ENCODE data around the gene KCNG4. TPM values are rescaled to one million over a fixed set of nuclear protein-coding genes. Genes with fewer than 3 reads are reported as not detected.

KCNG4 gene
- total RNA-seq, 1 experiment from 2014 or later = not detected

- TF ChIP-seq, protein P1, sequence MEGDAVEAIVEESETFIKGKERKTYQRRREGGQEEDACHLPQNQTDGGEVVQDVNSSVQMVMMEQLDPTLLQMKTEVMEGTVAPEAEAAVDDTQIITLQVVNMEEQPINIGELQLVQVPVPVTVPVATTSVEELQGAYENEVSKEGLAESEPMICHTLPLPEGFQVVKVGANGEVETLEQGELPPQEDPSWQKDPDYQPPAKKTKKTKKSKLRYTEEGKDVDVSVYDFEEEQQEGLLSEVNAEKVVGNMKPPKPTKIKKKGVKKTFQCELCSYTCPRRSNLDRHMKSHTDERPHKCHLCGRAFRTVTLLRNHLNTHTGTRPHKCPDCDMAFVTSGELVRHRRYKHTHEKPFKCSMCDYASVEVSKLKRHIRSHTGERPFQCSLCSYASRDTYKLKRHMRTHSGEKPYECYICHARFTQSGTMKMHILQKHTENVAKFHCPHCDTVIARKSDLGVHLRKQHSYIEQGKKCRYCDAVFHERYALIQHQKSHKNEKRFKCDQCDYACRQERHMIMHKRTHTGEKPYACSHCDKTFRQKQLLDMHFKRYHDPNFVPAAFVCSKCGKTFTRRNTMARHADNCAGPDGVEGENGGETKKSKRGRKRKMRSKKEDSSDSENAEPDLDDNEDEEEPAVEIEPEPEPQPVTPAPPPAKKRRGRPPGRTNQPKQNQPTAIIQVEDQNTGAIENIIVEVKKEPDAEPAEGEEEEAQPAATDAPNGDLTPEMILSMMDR (conservative IDR thresholded peaks at IDR 0.05) = no peak
- Histone ChIP-seq H3K18ac (ENCODE audit: insufficient read length, low read depth, low read length) (no peak overlapping the region), H3K56ac (ENCODE audit: insufficient read length, low read depth, low read length) (no peak overlapping the region), H4K8ac (replicated peaks; ENCODE audit: insufficient read length, low read depth, low read length) (no peak overlapping the region), H3K27ac (ENCODE audit: insufficient read length, low read depth, low read length) (no peak overlapping the region), H4K91ac (ENCODE audit: insufficient read length, low read depth, low read length) (no peak overlapping the region), H4K5ac (ENCODE audit: insufficient read length, low read depth, low read length) (no peak overlapping the region), H3K14ac (ENCODE audit: insufficient read depth, low read length) (no peak overlapping the region), H3K27me3 (ENCODE audit: insufficient read depth, low read length) (no peaks in the 10 kb centered on the region), H3K79me1 (ENCODE audit: insufficient read depth, low read depth, low read length, poor library complexity, severe bottlenecking) (no peaks in the 10 kb centered on the region), H2BK15ac (ENCODE audit: low read depth, low read length) (no peak overlapping the region), H3K4me1 (ENCODE audit: insufficient read depth, low read length) (no peaks in the 10 kb centered on the region), H2BK20ac (ENCODE audit: low read depth, low read length, poor library complexity, severe bottlenecking) (no peak overlapping the region), H2BK120ac (ENCODE audit: low read depth, low read length, poor library complexity, severe bottlenecking) (no peak overlapping the region), H3K23ac (ENCODE audit: insufficient read length, low read depth, low read length) (no peak overlapping the region), H3K23me2 (ENCODE audit: insufficient read length, low read depth, low read length, poor library complexity, severe bottlenecking) (no peaks in the 10 kb centered on the region), H2BK5ac (ENCODE audit: insufficient read length, low read length) (no peak overlapping the region), H3T11ph (ENCODE audit: low read length) (no peak overlapping the region), H4K20me1 (ENCODE audit: control insufficient read depth, insufficient read depth, insufficient read length) (no peaks in the 10 kb centered on the region), H3K79me2 (ENCODE audit: insufficient read depth, low read length) (0 out of 2 replicates have a peak, but pooled peaks cover 3% of the 10 kb centered on the region), H2AFZ (ENCODE audit: low read length) (no peak overlapping the region), H3K9me3 (ENCODE audit: control insufficient read depth, low read depth, low read length) (no peaks in the 10 kb centered on the region), H3K9ac (ENCODE audit: extremely low read depth, insufficient read length, low read length) (no peak overlapping the region), H3K4me2 (ENCODE audit: insufficient read depth, insufficient read length, low read length) (no peak overlapping the region), H3K4ac (ENCODE audit: low read depth, low read length) (no peak overlapping the region), H2AK5ac (ENCODE audit: insufficient read length, low read length) (no peak overlapping the region), H2BK12ac (ENCODE audit: insufficient read length, low read depth, low read length) (no peak overlapping the region)
- Mint-ChIP-seq H3K4me1 (peaks cover 2 to 12% of the 10 kb centered on the region in 2 experiments; a peak in 3 of 4 replicates), H3K4me3 (no peak overlapping the region), H3K27me3 (ENCODE audit: low read depth) (peaks cover 4% of the 10 kb centered on the region; the same call in 1 of the 2 replicates), H3K36me3 (ENCODE audit: insufficient read depth in 1 of 3, low read depth in 3 of 3) (no peaks in the 10 kb centered on the region), H3K27ac (no peak overlapping the region), H3K9me3 (no peaks in the 10 kb centered on the region)
- DNase-seq = no peak
- WGBS (ENCODE audit: extremely low coverage, insufficient read length, low lambda C conversion rate) = no CpG with 5 or more reads among the region's 16 CpGs
These were observed 48.3 kb downstream of the KCNG4 start for GRCh38 chr16:84191466-84191865.
